GM12864 (cell line): ENCODE measurements around the gene RNF138.
A peak's percentile ranks its signal among the peaks of the same experiment; 100 is the strongest.

Experiments used
- DNase-seq: peaks from one replicate; pipeline ENCODE4 v3.0.0-alpha.2; 2011; ENCODE audit warnings: low read depth
- H3K4me3 ChIP-seq: 2 replicates; pipeline ENCODE4 v1.5.1; 2011; ENCODE audit warnings: mild to moderate bottlenecking, low read depth, low read length, control low read depth
- TF ChIP-seq, protein P1 (sequence below): IDR thresholded peaks from 2 replicates; pipeline ENCODE4 v1.5.1; 2011; ENCODE audit warnings: low read depth, mild to moderate bottlenecking, moderate library complexity, low read length, control low read depth, inconsistent platforms; ENCODE audit errors: missing control alignments

The RNF138 gene

DNA sequence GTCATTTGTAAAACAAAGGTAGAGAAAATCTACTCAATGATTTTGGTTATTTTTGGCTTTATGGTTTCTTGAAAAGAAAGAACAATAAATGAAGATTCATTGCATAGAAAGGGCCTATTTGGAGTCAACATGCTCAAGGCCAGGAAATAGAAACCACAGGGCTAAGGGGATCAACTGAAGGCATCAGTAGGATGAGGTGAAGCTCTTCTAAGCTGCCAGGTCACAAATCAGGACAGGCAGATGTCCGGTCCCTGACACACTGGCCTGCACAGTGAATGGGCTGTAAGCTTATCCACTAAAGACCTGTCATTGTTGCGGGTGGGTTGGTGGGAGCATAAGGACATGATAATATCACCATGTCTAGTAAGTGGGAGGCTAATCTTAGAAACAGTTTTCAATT is 31.6 kb upstream of the RNF138 start:
- H3K4me3 ChIP-seq, result no peak overlapping the region
- TF ChIP-seq, protein P1, sequence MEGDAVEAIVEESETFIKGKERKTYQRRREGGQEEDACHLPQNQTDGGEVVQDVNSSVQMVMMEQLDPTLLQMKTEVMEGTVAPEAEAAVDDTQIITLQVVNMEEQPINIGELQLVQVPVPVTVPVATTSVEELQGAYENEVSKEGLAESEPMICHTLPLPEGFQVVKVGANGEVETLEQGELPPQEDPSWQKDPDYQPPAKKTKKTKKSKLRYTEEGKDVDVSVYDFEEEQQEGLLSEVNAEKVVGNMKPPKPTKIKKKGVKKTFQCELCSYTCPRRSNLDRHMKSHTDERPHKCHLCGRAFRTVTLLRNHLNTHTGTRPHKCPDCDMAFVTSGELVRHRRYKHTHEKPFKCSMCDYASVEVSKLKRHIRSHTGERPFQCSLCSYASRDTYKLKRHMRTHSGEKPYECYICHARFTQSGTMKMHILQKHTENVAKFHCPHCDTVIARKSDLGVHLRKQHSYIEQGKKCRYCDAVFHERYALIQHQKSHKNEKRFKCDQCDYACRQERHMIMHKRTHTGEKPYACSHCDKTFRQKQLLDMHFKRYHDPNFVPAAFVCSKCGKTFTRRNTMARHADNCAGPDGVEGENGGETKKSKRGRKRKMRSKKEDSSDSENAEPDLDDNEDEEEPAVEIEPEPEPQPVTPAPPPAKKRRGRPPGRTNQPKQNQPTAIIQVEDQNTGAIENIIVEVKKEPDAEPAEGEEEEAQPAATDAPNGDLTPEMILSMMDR, result no peak
- DNase-seq, result no peak

DNA sequence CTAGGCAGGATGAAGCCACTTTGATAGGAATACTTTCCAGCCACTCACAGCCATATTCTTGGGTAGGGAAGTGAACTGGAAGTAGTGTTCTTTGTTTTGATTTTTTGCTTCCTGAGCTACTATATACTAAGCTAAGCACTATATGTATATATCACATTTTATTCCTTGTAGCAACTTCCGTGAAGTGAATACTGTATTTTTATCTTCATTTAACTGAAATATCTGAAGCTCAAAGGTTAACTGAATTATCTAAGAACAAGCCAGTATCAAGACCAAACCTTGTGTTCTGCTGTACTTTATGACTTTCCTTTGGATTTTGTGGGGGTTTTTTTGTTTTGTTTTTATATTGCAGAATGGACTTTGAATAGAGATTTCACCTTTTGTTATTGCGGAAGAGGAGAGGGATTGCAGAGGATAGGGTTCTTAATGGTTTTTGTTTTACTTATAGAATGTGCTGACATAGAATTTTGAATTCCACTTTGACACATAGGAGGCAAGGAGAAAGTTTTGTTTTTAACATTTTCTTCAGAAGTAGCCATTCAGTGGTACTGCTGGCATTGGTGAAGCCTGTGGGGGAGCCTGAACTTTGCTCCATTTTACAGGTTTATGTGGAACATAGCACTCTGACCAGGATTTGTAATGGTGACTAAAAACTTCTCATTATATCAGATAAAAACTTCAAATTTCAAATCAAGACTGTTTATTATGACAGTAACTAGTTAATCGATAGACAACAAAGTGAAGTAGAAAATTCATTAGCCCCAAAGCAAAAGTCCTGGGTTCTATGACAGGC is 24.1 kb upstream of the RNF138 start:
- no peak for DNase-seq
- TF ChIP-seq, protein P1, result no peak
- H3K4me3 ChIP-seq, result no peak overlapping the region

DNA sequence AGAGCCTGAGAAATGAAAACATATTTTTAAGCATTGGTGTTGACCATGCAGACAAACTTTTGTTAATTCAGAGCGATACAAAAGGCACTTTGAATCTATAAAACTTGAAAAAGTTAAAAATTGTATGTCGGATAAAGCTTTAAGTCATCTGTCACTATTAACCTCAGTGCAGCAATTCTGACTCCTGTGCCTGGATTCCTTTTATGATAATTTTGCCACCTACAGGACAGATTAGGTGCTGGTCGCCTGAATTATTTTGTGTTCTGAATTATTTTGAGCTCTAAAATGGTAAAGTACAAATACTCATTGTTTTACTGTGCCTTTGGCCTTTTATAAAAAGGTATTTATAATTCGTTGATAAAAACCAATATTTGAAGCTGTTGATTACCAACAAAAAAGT is 19.4 kb upstream of the RNF138 start:
- H3K4me3 ChIP-seq, result no peak overlapping the region
- no peak for DNase-seq
- TF ChIP-seq, protein P1, result peak; percentile 40

DNA sequence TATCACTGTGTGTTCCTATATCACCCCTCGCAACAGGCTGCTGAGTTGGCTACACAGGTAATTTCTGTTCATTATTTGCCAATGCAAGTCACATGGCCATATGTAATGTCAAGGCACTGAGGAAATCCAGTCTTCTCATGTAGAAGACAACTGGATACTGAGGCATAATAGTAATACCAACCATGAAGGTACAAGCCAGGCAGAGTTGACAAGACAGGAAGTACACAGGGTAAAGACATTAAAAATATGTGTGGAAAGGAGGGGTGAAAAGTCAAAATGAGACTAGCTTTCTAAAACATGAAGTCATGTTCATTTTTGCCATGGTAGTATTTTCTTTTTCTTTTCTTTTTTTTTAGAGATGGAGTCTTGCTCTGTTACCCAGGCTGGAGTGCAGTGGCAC is 17.5 kb upstream of the RNF138 start:
- no peak overlapping the region for H3K4me3 ChIP-seq
- no peak for DNase-seq
- TF ChIP-seq, protein P1, result no peak

DNA sequence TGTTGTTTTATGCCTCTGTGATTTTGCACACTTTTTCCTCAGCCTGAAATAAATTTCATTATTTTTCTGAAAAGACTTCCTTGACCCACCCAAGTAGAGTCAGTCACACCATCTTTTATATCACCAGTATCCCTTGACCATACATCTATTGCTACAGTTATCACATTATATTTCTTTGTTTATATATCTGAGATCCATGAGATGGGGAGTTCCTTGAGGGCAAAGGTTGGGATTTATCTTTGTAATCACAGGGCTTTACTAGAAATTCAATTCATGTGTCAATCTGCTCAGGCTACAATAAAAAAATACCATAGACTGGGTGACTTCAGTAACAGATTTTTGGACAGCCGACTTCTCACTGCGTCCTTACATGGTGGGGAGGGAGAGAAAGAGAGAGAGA is 12.8 kb upstream of the RNF138 start:
- H3K4me3 ChIP-seq, result no peak overlapping the region
- no peak for DNase-seq
- TF ChIP-seq, protein P1, result no peak

DNA sequence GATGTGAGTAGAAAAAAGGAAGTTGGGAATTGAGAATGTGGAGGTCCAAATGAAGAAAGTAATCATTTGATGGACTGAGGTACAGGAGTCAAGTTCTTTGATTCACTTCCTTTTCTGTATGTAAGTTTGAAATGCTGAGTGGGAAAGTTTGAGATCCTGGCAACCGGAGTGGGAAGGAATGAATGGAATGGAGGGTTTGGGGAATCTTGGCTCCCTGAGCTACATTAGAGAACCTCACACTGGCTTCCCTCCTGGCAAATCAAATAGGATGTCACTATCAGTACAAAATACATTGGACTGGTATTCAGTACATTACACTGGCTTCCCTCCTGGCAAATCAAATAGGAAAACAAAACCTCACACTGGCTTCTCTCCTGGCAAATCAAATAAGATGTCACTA is 9.8 kb upstream of the RNF138 start:
- TF ChIP-seq, protein P1, result no peak
- DNase-seq, result no peak
- no peak overlapping the region for H3K4me3 ChIP-seq

DNA sequence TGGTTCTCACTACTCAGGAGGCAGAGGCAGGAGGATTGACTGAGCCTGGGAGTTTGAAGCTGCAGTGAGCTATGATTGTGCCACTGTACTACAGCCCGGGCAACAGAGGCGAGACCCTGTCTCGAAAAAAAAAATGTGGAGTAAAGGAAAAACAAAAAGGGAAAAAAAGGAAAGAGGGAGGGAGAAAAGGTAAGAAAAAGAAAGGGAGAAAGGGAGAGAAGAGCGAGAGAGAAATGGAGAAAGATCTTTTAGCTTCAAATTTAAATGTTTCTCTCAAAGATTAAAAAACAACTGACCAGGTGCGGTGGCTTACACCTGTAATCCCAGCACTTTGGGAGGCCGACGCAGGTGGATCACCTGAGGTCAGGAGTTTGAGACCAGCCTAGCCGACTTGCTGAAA is 7.9 kb upstream of the RNF138 start:
- TF ChIP-seq, protein P1, result no peak

More for the DNA sequence above, 7.9 kb upstream of the RNF138 start:
- DNase-seq, result no peak
- H3K4me3 ChIP-seq, result no peak overlapping the region
